Tibial artery (tissue), 4 donors: ENCODE data around the gene BCL2.

ENCODE experiments used
- DNase-seq, 2 donors: peaks; one replicate each; pipeline ENCODE4 v3.0.0-alpha.2; 2019
- H3K27ac ChIP-seq, 2 donors: fragments of 200-600 bp; sonication (generic) in 1 of 2; 1 replicate in 1 of 2; 2 replicates in 1 of 2; pipeline ENCODE4 v1.5.1; 2018 to 2019; ENCODE audit warnings: mild to moderate bottlenecking in 1 of 2
- H3K27me3 ChIP-seq, 2 donors: fragments of 200-600 bp; sonication (generic) in 1 of 2; one replicate each; pipeline versions ENCODE4 v1.5.1 to v1.6.0; 2016 to 2019
- H3K36me3 ChIP-seq, 3 donors: fragments of 200-600 bp; sonication (generic) in 2 of 3; one replicate each; pipeline ENCODE4 v1.5.1; 2016 to 2019; ENCODE audit warnings: mild to moderate bottlenecking in 2 of 3
- H3K4me1 ChIP-seq, 4 donors: fragments of 200-600 bp; sonication (generic) in 2 of 4; 1 replicate in 3 of 4; 2 replicates in 1 of 4; pipeline ENCODE4 v1.5.1; 2016 to 2019
- H3K4me3 ChIP-seq, 2 donors: fragments of 200-600 bp; sonication (generic) in 1 of 2; 1 replicate in 1 of 2; 2 replicates in 1 of 2; pipeline ENCODE4 v1.5.1; 2018 to 2019; ENCODE audit warnings: mild to moderate bottlenecking in 2 of 2
- H3K9me3 ChIP-seq, 3 donors: fragments of 200-600 bp; sonication (generic) in 1 of 3; one replicate each; pipeline ENCODE4 v1.5.1; 2016 to 2019
- intact Hi-C: fragments of 100-400 bp; cut with DNase I; formaldehyde crosslinking; loops from one replicate; pipeline ENCODE4 v1.15.0; 2023; ENCODE audit warnings: low total_unique reads
- TF ChIP-seq, protein P1 (sequence below), 2 experiments: fragments of 200-600 bp in 1 of 2; fragments of 450-650 bp in 1 of 2; IDR thresholded peaks; one replicate each; pipeline ENCODE4 v1.5.1; 2017 to 2019; ENCODE audit warnings: antibody characterized with exemption in 2 of 2, mild to moderate bottlenecking in 1 of 2, moderate library complexity in 1 of 2

Gene BCL2

DNA sequence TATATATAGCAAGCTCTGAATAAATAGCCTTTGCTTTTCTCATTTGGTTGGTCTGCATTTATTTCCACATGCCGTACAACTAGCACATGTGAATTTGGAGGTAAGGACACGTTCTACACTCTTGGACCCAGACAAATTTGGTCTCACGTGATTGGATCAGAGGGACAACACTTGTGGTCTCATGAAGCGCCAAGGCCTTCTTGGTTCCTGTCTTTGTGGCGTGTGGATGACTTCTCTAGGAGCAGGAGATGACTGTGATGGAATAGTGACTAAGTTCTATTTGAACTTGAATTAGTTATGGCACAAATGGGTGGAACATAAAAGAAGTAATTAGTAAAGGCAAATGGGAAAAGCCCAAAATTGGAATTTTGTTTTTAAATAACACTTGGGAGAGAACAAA lies 206.9 kb downstream of the BCL2 start:
- intact Hi-C loops: loop anchor here (10.0 kb wide), 1 partner anchor 332 kb away; no protein-coding TSS in a partner anchor

DNA sequence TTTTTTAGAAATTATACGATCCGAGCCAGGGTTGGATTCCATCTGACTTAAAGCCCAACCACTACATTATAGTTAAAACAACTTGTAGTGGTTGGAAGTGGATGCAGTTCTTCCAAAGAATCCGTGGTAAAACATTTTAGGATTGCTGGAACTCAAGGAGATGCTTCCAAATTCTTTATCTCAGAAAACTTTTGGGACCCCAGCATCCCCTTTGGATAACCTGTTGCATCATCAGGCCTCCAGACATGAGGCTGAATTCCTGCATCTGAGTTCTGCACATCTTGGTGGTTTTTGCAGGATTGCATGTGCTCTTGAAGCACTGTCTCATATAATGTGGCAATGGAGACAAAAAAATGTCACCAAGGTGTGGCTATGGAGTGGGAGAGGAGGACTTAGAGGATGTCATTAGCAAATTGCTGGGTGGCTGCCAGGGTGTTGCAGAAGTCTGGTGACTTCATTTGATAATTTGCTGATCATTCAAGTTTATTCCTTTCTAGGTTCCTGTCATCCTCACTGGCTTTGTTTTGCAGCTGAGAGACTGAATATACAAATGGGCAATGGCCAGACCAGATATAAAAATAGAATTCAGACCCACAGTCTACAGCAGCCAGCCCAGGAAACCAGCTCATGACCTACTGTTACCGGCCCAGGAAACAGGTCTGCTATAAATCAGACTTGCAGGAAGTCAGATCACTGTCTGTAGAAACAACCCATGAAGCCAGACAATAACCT lies 207.7 kb downstream of the BCL2 start:
- peak in 1 of 2 donors; percentile 51 for DNase-seq
- peak overlapping the region in 1 of 2 donors; percentile 21 for H3K27ac ChIP-seq
- TF ChIP-seq, protein P1, sequence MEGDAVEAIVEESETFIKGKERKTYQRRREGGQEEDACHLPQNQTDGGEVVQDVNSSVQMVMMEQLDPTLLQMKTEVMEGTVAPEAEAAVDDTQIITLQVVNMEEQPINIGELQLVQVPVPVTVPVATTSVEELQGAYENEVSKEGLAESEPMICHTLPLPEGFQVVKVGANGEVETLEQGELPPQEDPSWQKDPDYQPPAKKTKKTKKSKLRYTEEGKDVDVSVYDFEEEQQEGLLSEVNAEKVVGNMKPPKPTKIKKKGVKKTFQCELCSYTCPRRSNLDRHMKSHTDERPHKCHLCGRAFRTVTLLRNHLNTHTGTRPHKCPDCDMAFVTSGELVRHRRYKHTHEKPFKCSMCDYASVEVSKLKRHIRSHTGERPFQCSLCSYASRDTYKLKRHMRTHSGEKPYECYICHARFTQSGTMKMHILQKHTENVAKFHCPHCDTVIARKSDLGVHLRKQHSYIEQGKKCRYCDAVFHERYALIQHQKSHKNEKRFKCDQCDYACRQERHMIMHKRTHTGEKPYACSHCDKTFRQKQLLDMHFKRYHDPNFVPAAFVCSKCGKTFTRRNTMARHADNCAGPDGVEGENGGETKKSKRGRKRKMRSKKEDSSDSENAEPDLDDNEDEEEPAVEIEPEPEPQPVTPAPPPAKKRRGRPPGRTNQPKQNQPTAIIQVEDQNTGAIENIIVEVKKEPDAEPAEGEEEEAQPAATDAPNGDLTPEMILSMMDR (IDR thresholded peaks at IDR 0.05): no peak
- no peaks in the 10 kb centered on the region for H3K9me3 ChIP-seq
- H3K27me3 ChIP-seq: no peaks in the 10 kb centered on the region
- no peak overlapping the region for H3K4me3 ChIP-seq
- no peaks in the 10 kb centered on the region for H3K36me3 ChIP-seq
- peaks cover 0 to 27% (median 14%) of the 10 kb centered on the region in 4 donors for H3K4me1 ChIP-seq
- intact Hi-C loops: loop anchor here (10.0 kb wide), 1 partner anchor 333 kb away; no protein-coding TSS in a partner anchor

More for the DNA sequence above, 206.9 kb downstream of the BCL2 start:
- Histone ChIP-seq H3K4me3 (no peak overlapping the region), H3K4me1 (peaks cover 0 to 20% (median 14%) of the 10 kb centered on the region in 4 donors), H3K27me3 (no peaks in the 10 kb centered on the region), H3K27ac (peak overlapping the region in 1 of 2 donors; percentile 21), H3K9me3 (no peaks in the 10 kb centered on the region), H3K36me3 (no peaks in the 10 kb centered on the region)
- TF ChIP-seq, protein P1 (IDR thresholded peaks at IDR 0.05): no peak
- DNase-seq: no peak

DNA sequence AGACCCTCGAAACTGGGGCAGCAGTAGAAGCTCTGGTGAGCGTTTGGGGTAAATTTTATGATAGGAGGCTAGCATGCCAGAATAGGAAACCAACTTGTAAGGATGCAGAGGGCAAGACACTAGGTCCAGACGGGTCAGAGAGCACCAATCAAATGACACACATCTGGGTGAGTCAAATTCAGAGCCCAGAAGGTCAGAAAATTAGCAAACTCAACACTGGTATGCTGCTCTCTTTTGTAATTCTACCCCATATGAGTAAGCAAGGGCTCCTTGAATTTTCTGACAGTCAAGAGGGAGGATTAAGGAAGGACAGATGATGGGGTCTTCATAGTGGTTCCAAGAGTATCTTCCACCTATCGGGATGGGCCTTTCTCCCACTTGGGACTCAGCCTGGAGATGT lies 209.8 kb downstream of the BCL2 start:
- H3K36me3 ChIP-seq: no peaks in the 10 kb centered on the region
- H3K4me3 ChIP-seq: no peak overlapping the region
- intact Hi-C loops: loop anchor here (10.0 kb wide), 1 partner anchor 335 kb away; no protein-coding TSS in a partner anchor
- no peaks in the 10 kb centered on the region for H3K9me3 ChIP-seq
- no peaks in the 10 kb centered on the region for H3K27me3 ChIP-seq
- no peak overlapping the region for H3K27ac ChIP-seq
- peaks cover 0 to 30% (median 14%) of the 10 kb centered on the region in 4 donors for H3K4me1 ChIP-seq
- TF ChIP-seq, protein P1 (IDR thresholded peaks at IDR 0.05): no peak
- DNase-seq: no peak

DNA sequence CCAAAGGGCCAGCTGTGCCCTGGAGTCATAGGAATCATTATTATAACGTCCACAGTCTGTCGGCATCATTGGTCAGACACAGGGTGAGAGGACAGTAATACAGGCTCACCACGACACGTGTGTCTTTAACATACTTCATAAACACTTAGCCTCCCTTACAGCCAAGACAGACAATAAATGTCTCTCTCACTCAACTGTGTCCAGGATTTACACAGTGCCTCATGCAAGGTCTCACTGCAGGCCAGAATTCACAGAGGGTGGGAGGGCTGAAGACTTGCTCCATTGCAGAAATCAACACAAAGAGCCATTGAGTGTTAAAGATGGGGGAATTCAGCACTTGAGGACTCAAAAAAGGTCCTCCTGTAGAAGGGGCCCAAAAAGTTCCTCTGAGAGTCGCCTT lies 210.5 kb downstream of the BCL2 start:
- H3K9me3 ChIP-seq: no peaks in the 10 kb centered on the region
- H3K27ac ChIP-seq: no peak overlapping the region
- no peaks in the 10 kb centered on the region for H3K36me3 ChIP-seq
- DNase-seq: no peak
- no peaks in the 10 kb centered on the region for H3K27me3 ChIP-seq
- H3K4me3 ChIP-seq: no peak overlapping the region
- TF ChIP-seq, protein P1 (IDR thresholded peaks at IDR 0.05): no peak
- intact Hi-C loops: no loop called here
- peaks cover 0 to 30% (median 14%) of the 10 kb centered on the region in 4 donors for H3K4me1 ChIP-seq

DNA sequence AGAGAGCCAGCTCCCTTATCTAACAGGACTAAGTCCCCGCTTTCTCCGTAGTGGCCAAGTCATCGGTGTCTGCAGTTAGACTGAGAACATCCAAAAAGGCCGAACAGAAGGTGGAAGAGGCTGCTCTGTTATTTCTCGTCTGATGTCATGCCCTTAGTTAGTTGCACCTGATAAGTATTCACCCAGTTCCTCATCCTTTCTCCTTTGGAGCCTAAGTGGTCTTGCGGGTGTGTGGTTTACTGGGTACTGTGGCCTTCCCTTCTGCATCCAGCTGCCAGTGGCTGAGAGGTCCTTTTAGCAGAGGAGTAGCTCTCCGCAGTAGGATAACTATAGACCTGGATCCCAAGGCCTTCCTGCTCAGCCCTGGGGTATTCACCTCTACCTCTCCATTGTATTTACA lies 211.6 kb downstream of the BCL2 start:
- Histone ChIP-seq H3K36me3 (no peaks in the 10 kb centered on the region), H3K27ac (no peak overlapping the region), H3K9me3 (no peaks in the 10 kb centered on the region), H3K4me1 (peaks cover 0 to 30% (median 14%) of the 10 kb centered on the region in 4 donors), H3K4me3 (no peak overlapping the region), H3K27me3 (no peaks in the 10 kb centered on the region)
- TF ChIP-seq, protein P1 (IDR thresholded peaks at IDR 0.05): no peak
- intact Hi-C loops: no loop called here
- DNase-seq: no peak
